ENCODE measurements around the gene SCTR.

The SCTR gene

DNA sequence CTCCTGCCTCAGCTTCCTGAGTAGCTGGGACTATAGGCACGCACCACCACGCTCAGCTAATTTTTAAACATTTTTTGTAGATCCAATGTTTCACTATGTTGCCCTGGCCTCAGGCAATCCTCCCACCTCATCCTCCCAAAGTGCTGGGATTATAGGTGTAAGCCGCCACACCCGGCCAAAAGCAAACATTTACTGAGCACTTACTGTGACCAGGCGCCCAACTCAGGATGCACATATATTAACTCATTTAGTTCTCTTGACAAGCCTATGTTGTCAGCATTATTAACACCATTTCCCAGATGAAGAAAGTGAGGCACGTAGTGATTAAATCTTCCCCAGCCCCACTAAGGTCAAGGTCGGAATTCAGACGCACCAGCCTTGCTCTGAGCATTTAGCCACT is 51.5 kb downstream of the SCTR start:
- no peak for DNase-seq

GRCh38 chr2:119469661-119470297 is 54.5 kb downstream of the SCTR start:
- peak; percentile 95 for DNase-seq

DNA sequence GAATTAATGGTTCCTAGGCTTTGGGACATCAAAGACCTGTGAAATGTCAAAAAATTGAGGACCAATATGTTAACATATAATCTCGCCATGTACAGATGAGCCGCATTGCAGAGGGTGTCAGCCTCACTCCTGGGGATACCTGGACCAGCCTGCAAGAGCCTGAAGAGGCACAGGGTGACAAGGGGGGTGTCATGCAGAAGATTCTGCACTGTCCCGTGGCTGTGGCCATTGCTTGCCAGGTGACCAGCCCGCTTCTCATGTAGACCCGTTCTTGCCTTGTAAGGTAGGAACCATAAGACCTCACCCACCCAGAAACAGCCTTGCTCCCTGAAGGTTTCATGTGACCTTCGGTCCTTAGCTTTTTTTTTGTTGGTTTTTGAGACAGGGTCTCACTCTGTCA is 55.2 kb downstream of the SCTR start:
- DNase-seq = no peak

DNA sequence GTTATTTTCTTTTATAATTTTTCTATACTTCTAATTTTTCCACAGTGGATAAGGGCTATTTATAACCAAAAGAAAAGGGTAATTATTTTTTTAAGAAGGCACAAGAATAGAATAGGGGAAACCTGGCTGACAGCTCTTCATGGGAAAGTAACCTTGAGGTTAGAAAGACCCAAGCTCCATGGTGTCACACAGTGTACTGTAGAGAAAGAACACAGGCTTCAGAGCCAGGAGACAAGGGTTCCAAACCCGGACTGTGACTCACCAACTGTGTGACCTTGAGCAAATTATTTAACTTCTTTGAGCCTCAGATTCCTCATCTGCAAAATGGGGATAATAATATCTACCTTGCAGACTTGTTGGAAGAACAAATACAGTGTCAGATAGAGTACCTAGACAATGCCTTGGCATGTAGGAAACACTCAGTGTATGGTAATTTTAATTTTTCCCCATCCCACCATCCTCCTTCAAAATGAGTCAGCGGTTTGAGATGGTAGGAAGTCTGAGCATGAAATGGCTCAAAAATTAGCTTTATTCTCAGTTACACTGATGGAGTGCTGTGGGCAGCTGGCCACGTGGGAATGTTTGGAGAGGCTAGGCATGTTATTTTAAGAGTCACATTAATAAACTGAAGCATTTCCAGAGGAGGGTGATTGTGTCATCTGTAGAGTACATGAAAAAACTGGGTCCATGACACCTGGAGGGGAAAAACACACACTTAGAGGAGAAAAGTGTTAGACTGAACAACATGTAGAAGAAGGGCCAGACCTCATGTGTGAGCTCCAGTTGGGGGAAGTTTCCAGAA is 55.9 kb downstream of the SCTR start:
- DNase-seq = peak; percentile 40

GRCh38 chr2:119466373-119466772 is 57.9 kb downstream of the SCTR start:
- DNase-seq = no peak

- no peak for DNase-seq
These were observed 58.6 kb downstream of the SCTR start for GRCh38 chr2:119465687-119466086.

DNA sequence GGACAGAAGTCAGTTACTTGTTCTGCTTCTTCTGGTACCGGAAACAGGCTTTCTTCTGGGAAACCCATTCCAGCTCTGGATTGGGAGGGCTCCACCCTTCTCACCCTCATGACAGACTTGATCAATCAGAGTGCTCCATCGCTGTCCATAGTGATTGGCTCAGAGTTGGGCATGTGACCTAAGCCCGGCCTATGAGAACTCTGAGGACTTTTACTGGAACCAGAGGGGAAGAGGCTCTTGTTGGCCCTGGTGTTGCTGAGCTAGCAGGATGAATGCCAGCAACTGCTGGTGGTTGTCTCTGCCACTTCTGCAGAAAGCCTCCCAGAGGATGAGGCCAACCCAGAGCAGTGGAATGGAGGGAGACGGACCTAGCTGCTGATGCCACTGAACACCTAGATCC is 59.3 kb downstream of the SCTR start:
- no peak for DNase-seq

DNA sequence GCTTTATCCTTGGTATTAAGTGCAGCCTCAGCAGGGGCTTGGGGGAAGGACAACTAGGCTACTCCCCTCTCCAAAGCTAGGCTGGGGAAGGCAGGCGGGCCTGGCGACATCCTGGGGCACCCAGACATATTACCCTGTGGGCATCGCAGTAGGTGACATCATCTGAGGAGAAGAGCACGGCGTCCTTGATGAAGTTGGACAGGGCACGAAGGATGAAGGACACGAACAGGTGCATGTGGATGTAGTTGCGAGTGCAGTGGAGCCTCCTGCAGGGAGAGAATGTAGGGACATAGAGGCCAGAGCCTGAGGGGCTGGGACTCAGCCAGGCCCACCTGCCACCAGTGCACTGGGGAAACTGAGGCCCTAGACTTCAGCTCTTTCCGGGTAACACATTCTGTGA is 60.3 kb downstream of the SCTR start:
- no peak for DNase-seq

DNA sequence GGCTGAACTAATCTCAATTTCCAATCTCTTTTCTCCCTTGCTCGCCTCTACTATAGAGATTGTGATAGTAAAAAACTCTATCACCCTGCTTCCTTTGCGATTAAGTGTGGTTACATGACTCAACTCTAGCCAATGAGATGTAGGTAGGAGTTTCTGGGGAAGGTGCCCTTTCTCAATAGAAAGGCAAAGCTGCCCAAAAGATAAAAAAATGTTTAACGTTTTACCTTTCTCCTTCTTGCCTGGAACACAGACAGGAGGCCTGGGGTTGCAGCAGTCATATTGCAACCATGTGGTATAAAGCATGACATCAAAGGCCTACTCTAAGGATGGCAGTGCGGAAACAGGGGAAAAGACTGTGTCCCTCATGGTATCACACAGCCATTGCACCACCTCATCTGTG is 61.1 kb downstream of the SCTR start:
- no peak for DNase-seq

DNA sequence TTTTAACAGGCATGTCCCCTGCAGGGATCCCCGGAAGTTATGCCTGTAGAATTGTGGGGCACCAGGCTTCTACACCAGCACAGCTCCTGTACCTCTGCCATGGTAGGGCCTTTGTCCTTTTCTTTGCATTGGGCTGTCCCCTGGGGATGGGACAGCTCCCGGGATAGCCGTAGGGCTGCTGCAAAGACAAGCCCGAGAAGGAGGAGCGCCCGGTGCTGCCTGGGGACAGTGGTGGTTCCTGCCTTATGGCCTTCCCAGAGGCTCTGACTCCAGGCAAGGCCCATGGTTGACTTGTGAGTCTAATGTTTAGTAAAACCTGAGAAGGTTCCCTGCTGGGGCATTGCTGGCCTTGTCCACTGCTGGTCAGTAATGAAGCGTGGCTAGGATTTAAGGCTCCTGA is 61.7 kb downstream of the SCTR start:
- no peak for DNase-seq

DNA sequence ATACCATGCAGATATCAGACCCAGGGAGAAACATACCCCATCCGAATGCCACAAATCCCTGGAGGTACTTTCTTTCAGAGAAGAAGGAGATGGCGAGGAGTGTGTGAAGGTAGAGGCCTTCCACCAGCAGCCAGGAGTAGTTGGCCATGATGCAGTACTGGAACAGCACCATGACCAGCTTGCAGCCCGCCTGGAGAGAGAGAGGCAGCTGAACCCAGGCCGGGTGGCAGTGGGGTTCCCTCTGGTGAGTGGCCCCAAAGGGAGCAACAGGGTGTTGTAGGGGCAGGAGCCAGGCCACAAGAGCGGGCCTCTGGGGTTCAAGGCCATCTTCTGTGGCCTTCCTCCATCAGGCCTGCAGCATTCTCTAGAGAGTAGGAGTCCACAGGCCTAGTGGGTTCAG is 62.5 kb downstream of the SCTR start:
- no peak for DNase-seq

GRCh38 chr2:119460076-119460475 is 64.2 kb downstream of the SCTR start:
- no peak for DNase-seq

- no peak for DNase-seq
These were observed 69.1 kb downstream of the SCTR start for GRCh38 chr2:119455066-119455718.

GRCh38 chr2:119453972-119454593 is 70.2 kb downstream of the SCTR start:
- no peak for DNase-seq

DNA sequence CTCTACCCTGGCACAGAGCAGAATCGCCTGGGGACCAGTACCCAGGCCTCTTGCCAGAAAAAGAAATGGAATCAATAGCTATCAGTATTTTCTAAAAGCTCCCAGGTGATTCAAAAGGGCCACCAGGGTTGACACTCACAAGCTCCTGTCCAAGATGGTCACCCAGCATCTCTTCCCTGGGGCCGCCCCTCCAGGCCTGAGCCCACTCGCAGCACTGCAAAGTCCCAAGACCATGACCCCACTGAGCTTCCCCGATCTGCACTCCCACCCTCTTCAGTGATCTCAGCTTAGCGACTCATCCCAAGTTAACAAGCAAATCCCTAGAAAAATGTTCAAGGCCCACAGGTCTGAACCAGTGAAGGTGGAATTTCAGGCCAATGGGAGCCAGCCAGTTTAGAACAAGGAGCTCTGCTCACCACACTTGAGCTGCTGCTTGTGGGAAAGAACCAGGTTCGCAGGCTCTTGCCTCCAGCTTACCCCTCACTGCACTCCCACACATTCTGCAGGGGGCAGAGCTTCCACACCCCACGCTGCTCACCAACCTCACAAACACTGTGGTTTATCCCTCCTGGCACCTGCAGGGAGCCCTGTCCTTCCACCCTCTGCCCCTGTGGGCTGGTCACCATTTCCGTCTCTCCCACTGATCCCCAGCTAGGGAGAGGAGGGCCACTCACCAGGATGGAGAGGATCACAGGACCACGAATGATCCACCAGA is 72.8 kb downstream of the SCTR start:
- no peak for DNase-seq

- DNase-seq = peak; percentile 61
These were observed 74.8 kb downstream of the SCTR start for GRCh38 chr2:119449521-119449920.

GRCh38 chr2:119448427-119449141 is 75.7 kb downstream of the SCTR start:
- no peak for DNase-seq

DNA sequence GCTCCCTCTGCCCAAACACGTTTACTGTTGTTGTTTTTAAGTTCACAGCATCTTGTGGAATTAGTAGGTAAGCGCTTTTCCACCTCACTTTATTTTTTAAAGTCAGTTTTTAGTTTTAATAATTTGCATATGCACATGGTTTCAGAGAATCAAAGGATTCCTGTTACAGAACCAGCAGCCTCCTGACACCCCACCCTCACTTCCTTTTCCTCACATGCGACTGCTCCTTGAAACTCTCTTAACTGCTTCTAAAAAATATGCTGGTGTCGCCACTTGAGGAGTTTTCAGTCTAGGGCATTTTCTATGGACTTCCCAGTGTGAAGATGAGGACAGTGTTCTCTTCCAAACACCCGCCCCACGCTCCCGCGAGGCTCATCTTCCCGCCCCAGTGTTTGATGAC is 78.2 kb downstream of the SCTR start:
- DNase-seq = no peak

- no peak for DNase-seq
These were observed 81.4 kb downstream of the SCTR start for GRCh38 chr2:119442850-119443249.

DNA sequence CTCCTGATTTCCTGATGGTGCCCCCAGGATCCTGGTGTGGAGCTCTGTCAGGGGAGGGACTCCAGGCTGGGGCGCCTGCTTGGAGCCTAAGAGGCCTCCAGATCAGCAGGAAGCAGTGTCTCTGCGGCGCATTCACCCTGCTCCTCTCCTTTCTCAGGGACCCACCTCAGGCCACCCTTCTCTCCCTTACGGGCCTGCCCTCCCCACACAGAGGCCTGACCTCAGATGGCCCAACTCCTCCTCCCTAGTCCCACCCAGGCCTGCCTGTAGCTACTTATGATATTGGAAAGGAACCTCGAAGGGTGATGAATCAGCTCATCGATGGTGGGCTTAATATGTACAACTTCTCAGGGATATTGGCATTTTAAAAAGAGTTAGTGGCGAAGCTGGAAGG is 82.1 kb downstream of the SCTR start:
- DNase-seq = no peak

DNA sequence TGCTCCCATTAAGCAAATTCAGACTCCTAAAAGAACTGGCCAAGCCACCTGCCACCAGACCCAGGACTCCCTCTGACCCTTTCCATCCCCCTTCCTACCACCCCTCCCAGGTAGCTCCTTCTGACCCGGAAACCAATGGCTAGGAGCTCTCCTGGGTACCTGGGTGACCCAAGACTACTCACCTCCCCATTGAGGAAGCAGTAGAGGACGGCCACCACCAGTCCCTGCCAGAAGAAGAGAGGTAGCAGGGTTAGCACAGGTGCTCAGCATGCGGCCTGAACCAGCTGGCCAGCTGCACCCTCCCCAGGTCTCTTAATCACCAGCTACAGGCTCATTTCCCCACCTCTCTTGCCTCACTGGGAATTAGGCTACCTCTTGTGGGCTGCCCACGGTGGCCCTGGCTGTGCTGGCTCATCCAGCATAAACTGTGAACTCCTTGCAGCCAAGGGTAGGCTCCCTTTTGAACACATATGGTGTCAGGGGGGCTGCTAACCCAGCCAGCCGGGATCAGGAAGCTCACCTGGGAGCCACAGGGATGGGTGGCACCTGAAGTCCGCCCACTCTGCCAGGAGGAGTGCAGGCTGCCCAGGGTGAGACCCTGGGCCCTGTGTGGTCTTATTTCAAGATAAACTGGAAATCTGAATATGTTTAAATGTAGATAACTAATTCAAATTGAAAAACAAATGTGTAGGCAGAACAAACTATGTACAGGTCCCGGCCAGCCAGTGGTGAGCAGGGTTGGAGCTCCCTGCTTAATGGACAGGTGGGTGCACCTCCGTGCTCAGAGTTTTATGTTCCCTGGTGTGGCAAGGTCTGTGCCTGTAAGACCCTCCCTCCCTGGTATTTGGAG is 82.7 kb downstream of the SCTR start:
- DNase-seq = no peak

Measured in NCI-H774 (cell line).